Astrocyte (in vitro differentiated cells and primary cell): ENCODE results near the gene PHF19. TPM values are rescaled to one million over a fixed set of nuclear protein-coding genes. Genes with fewer than 3 reads are reported as not detected.

Experiments used
- DNase-seq: peaks from one replicate; pipeline ENCODE4 v3.0.0-alpha.2; 2010; ENCODE audit warnings: low read depth
- FAIRE-seq: peaks from 2 replicates; lab custom pipeline; 2011; peaks lifted over from hg19 to GRCh38; lab: Jason Lieb, UNC
- H2AFZ ChIP-seq: 2 replicates; pipeline ENCODE4 v1.6.0; 2012; ENCODE audit warnings: low read depth, low read length, inconsistent platforms
- H3K27ac ChIP-seq: 2 replicates; pipeline ENCODE4 v1.5.1; 2011; ENCODE audit warnings: low read depth, low read length, inconsistent platforms
- H3K27me3 ChIP-seq: 2 replicates; pipeline ENCODE4 v1.6.0; 2011; ENCODE audit warnings: low read length, inconsistent platforms; ENCODE audit not compliant: insufficient read depth
- H3K36me3 ChIP-seq: 2 replicates; pipeline ENCODE4 v1.5.1; 2011; ENCODE audit warnings: low read length, inconsistent platforms; ENCODE audit not compliant: insufficient read depth
- H3K4me1 ChIP-seq: 2 replicates; pipeline ENCODE4 v1.5.1; 2011; ENCODE audit warnings: low read length, inconsistent platforms; ENCODE audit not compliant: insufficient read depth
- H3K4me2 ChIP-seq: 2 replicates; pipeline ENCODE4 v1.6.0; 2012; ENCODE audit warnings: low read length, inconsistent platforms
- H3K4me3 ChIP-seq: 2 replicates; pipeline ENCODE4 v1.5.1; 2011; ENCODE audit warnings: low read depth, mild to moderate bottlenecking, low read length, inconsistent platforms; ENCODE audit not compliant: insufficient read depth
- H3K79me2 ChIP-seq: 2 replicates; pipeline ENCODE4 v1.6.0; 2012; ENCODE audit warnings: mild to moderate bottlenecking, low read length, inconsistent platforms; ENCODE audit not compliant: insufficient read depth
- H3K9ac ChIP-seq: 2 replicates; pipeline ENCODE4 v1.6.0; 2012; ENCODE audit warnings: mild to moderate bottlenecking, low read length, inconsistent platforms
- H3K9me3 ChIP-seq: 2 replicates; pipeline ENCODE4 v1.5.1; 2012; ENCODE audit warnings: low read depth, mild to moderate bottlenecking, low read length, inconsistent platforms; ENCODE audit not compliant: insufficient read depth
- H4K20me1 ChIP-seq: 2 replicates; pipeline ENCODE4 v1.6.0; 2012; ENCODE audit warnings: low read length, inconsistent platforms; ENCODE audit not compliant: insufficient read depth
- H3K27ac Mint-ChIP-seq: one replicate; pipeline ENCODE4 v1.8.0; 2021; ENCODE audit warnings: mild to moderate bottlenecking, mixed read lengths; ENCODE audit not compliant: unreplicated experiment
- H3K27me3 Mint-ChIP-seq: one replicate; pipeline ENCODE4 v1.8.0; 2021; ENCODE audit warnings: low read depth, mixed read lengths; ENCODE audit not compliant: unreplicated experiment
- H3K36me3 Mint-ChIP-seq: one replicate; pipeline ENCODE4 v1.8.0; 2021; ENCODE audit warnings: low read depth, mixed read lengths; ENCODE audit not compliant: unreplicated experiment
- H3K4me1 Mint-ChIP-seq: one replicate; pipeline ENCODE4 v1.8.0; 2021; ENCODE audit warnings: low read depth, mixed read lengths; ENCODE audit not compliant: unreplicated experiment
- H3K4me3 Mint-ChIP-seq: one replicate; pipeline ENCODE4 v1.8.0; 2021; ENCODE audit warnings: mild to moderate bottlenecking, moderate library complexity, mixed read lengths; ENCODE audit not compliant: unreplicated experiment
- H3K9me3 Mint-ChIP-seq: one replicate; pipeline ENCODE4 v1.8.0; 2021; ENCODE audit warnings: mild to moderate bottlenecking, mixed read lengths; ENCODE audit not compliant: unreplicated experiment
- EZH2 ChIP-seq: IDR thresholded peaks from 2 replicates; pipeline ENCODE4 v1.6.1; 2012; ENCODE audit warnings: mild to moderate bottlenecking, low read length, inconsistent platforms; ENCODE audit not compliant: insufficient read depth
- total RNA-seq: library from RNA; stranded (reverse); gene quantifications from 2 replicates; pipeline ENCODE4 v1.2.1, GENCODE V29; 2021
- TF ChIP-seq, protein P1 (sequence below): IDR thresholded peaks from 2 replicates; pipeline ENCODE4 v1.5.1; 2011; ENCODE audit warnings: low read depth, mild to moderate bottlenecking, inconsistent platforms, low read length, moderate library complexity; ENCODE audit not compliant: insufficient read depth

PHF19 gene
- total RNA-seq, 1 donor from 2014 or later: 19.5 TPM

DNA sequence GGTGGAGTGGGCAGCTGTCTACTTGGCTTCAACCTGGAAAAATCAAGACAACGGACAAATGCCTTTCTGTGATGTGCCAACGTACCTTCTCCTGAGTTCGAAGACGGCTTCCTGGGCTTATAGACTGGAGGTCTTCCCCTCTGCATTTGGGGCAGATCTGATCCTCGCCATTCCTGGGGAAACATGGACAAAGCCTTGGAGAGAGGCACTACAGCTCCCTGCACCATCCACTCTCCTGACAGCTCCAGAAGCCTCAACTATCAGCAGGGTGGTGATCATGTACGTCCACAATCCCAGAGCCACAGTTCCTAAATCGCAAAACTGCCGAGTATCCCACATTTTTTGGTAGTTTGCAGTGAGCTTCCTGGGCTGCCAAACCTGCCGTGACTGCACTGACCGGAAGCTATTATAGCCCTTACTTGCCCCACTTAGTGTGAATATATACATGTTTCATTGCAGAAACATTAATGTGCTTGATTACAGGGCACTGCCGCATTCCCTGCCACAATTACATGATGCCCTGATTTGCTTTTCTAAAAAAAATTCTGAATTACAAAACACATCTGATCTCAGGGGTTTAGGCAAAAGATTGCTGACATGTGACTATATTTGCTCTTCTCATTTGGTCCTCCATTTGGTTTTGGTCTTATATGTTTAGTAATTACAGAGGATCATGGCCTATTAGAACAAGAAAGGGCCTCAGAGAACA, 46.8 kb upstream of the PHF19 start:
- Mint-ChIP-seq H3K9me3 (no peaks in the 10 kb centered on the region), H3K36me3 (no peaks in the 10 kb centered on the region), H3K27ac (no peak overlapping the region), H3K4me1 (peaks cover 28% of the 10 kb centered on the region), H3K4me3 (no peak overlapping the region), H3K27me3 (no peaks in the 10 kb centered on the region)
- H2AFZ ChIP-seq: no peak overlapping the region
- FAIRE-seq (no peak), DNase-seq (no peak)
- no peaks in the 10 kb centered on the region for H3K27me3 ChIP-seq
- no peaks in the 10 kb centered on the region for H3K36me3 ChIP-seq
- H3K9ac ChIP-seq: no peak overlapping the region
- no peak overlapping the region for H3K4me2 ChIP-seq
- H3K4me3 ChIP-seq: no peak overlapping the region
- no peak overlapping the region for H3K27ac ChIP-seq
- TF ChIP-seq, protein P1, sequence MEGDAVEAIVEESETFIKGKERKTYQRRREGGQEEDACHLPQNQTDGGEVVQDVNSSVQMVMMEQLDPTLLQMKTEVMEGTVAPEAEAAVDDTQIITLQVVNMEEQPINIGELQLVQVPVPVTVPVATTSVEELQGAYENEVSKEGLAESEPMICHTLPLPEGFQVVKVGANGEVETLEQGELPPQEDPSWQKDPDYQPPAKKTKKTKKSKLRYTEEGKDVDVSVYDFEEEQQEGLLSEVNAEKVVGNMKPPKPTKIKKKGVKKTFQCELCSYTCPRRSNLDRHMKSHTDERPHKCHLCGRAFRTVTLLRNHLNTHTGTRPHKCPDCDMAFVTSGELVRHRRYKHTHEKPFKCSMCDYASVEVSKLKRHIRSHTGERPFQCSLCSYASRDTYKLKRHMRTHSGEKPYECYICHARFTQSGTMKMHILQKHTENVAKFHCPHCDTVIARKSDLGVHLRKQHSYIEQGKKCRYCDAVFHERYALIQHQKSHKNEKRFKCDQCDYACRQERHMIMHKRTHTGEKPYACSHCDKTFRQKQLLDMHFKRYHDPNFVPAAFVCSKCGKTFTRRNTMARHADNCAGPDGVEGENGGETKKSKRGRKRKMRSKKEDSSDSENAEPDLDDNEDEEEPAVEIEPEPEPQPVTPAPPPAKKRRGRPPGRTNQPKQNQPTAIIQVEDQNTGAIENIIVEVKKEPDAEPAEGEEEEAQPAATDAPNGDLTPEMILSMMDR: no peak
- no peak for TF ChIP-seq EZH2
- peaks cover 30% of the 10 kb centered on the region for H3K4me1 ChIP-seq
- H3K79me2 ChIP-seq: no peaks in the 10 kb centered on the region
- H3K9me3 ChIP-seq: no peaks in the 10 kb centered on the region
- no peaks in the 10 kb centered on the region for H4K20me1 ChIP-seq

DNA sequence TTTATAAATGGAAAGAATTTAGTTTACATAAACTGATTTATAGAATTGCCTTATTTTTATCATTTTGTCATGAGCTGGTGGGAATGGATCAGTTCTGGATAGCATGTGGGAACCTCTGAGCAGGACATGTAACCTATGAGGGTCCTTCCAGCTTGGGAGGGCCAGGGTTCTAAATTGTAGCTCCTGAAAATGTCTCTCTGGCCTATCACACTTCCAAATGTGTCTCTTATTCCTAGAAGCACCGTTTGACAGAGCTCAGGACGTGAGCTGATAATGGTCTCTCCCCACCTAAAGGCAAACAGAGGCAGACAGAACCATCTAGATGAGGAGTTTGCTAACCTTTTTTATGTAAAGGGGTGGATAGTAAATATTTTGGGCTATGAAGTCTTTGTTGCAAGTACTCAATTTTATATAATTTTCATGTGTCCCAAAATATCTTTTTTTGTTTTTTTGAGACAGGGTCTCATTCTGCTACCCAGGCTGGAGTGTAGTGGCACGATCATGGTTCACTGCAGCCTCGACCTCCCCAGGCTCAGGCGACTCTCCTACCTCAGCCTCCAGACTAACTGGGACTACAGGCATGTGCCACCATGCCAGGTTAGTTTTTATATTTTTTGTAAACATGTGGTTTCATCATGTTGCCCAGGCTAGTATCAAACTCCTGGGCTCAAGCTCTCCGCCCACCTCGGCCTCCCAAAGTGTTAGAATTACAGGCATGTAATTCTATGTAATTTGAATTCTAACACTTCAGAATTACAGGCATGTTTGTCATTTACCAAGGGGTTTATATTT, 45.6 kb upstream of the PHF19 start:
- no peaks in the 10 kb centered on the region for H3K36me3 Mint-ChIP-seq
- Histone ChIP-seq H3K4me1 (peaks cover 24% of the 10 kb centered on the region), H3K27ac (no peak overlapping the region)

More for the DNA sequence above, 45.6 kb upstream of the PHF19 start:
- H3K4me3 ChIP-seq: no peak overlapping the region
- H3K79me2 ChIP-seq: no peaks in the 10 kb centered on the region
- H3K36me3 ChIP-seq: no peaks in the 10 kb centered on the region
- DNase-seq (no peak), FAIRE-seq (no peak)
- no peaks in the 10 kb centered on the region for H3K27me3 Mint-ChIP-seq
- no peak for TF ChIP-seq EZH2
- TF ChIP-seq, protein P1: no peak
- H3K9me3 ChIP-seq: no peaks in the 10 kb centered on the region
- peaks cover 31% of the 10 kb centered on the region for H3K4me1 Mint-ChIP-seq
- H3K27me3 ChIP-seq: no peaks in the 10 kb centered on the region
- no peaks in the 10 kb centered on the region for H4K20me1 ChIP-seq
- H3K4me2 ChIP-seq: no peak overlapping the region
- H3K4me3 Mint-ChIP-seq: no peak overlapping the region
- H3K27ac Mint-ChIP-seq: no peak overlapping the region
- peaks cover 2% of the 10 kb centered on the region for H3K9me3 Mint-ChIP-seq
- H2AFZ ChIP-seq: no peak overlapping the region
- no peak overlapping the region for H3K9ac ChIP-seq
